GM23248 (cell line): ENCODE results near the gene AK5.

Source experiments
- EZH2 ChIP-seq: fragments of 200-600 bp; sonication (generic); IDR thresholded peaks from 2 replicates; pipeline ENCODE4 v1.6.1; 2018; ENCODE audit warnings: antibody characterized with exemption, mild to moderate bottlenecking; ENCODE audit not compliant: insufficient read depth, poor library complexity, severe bottlenecking
- EZH2phosphoT487 ChIP-seq: fragments of 200-600 bp; sonication (generic); IDR thresholded peaks from 2 replicates; pipeline ENCODE4 v1.6.1; 2018; ENCODE audit warnings: antibody characterized with exemption, moderate library complexity, mild to moderate bottlenecking, low read depth; ENCODE audit not compliant: insufficient read depth

- TF ChIP-seq EZH2phosphoT487 (no peak), EZH2 (no peak)
Measured at GRCh38 chr1:77400781-77401180, 119.0 kb downstream of the AK5 start.
